HCT116 (cell line): ENCODE data around the gene PLD6. TPM values are rescaled to one million over a fixed set of nuclear protein-coding genes. Genes with fewer than 3 reads are reported as not detected.

Experiments used
- ATAC-seq: fragments of 200-7000 bp; cut with Tn5 transposase; 2 replicates; pipeline ENCODE4 v1.9.1; 2020; ENCODE audit warnings: mild to moderate bottlenecking, moderate library complexity
- BruUV-seq: library from RNA; stranded (reverse); fragments of 400-500 nt; replicated peaks from 2 replicates; lab custom pipeline; 2021; lab: Mats Ljungman, UMichigan
- CTCF ChIA-PET: fragments of 300-600 bp; sonication (Branson Sonifier 250); formaldehyde crosslinking; loops from one replicate; lab custom pipeline; 2021; ENCODE audit warnings: antibody characterized with exemption; lab: Charles Lee
- POLR2A ChIA-PET: fragments of 300-600, 350-600 bp; sonication (Branson Sonifier 250); formaldehyde crosslinking; loops from one replicate; lab custom pipeline; 2021; ENCODE audit warnings: antibody characterized with exemption; lab: Charles Lee
- RAD21 ChIA-PET, 2 experiments: fragments of 300-600 bp; sonication (Branson Sonifier 250); formaldehyde crosslinking; loops; one replicate each; lab custom pipeline; 2023; ENCODE audit warnings: low total read pairs in 2 of 2; ENCODE audit not compliant: uncharacterized antibody in 2 of 2, unreplicated experiment in 2 of 2, low non-redundant PET in 1 of 2; lab: Charles Lee
- DNase-seq: peaks from one replicate; pipeline ENCODE4 v3.0.0-alpha.2; 2010; ENCODE audit warnings: low read depth, low spot score
- H2AFZ ChIP-seq: fragments of 200-600 bp; shearing (Covaris generic), sonication (generic); 2 replicates; pipeline ENCODE4 v1.6.1; 2017; ENCODE audit warnings: low read depth, mixed run types, mixed read lengths, antibody characterized with exemption, low read length; ENCODE audit not compliant: poor library complexity, severe bottlenecking
- H3K27ac ChIP-seq: 2 replicates; pipeline ENCODE4 v1.5.1; 2012; ENCODE audit warnings: low read depth, low read length
- H3K27me3 ChIP-seq: fragments of 200-600 bp; sonication (generic); 2 replicates; pipeline ENCODE4 v1.6.1; 2016; ENCODE audit warnings: mixed run types, low read length, mixed read lengths; ENCODE audit not compliant: insufficient read depth
- H3K36me3 ChIP-seq, 2 experiments: fragments of 200-500 bp in 1 of 2; fragments of 200-600 bp in 1 of 2; sonication (Bioruptor generic) in 1 of 2; sonication (generic) in 1 of 2; 2 replicates each; pipeline versions ENCODE4 v1.5.1 to v1.6.1; 2014 to 2016; ENCODE audit warnings: low read length in 2 of 2, inconsistent platforms in 1 of 2, mixed read lengths in 1 of 2, mixed run types in 1 of 2; ENCODE audit not compliant: insufficient read depth in 2 of 2, control insufficient read depth in 1 of 2
- H3K4me1 ChIP-seq, 2 experiments: fragments of 200-600 bp in 1 of 2; sonication (generic) in 1 of 2; 2 replicates each; pipeline versions ENCODE4 v1.5.1 to v1.6.1; 2012 to 2017; ENCODE audit warnings: low read length in 2 of 2, inconsistent platforms in 1 of 2, mild to moderate bottlenecking in 1 of 2, mixed read lengths in 1 of 2, mixed run types in 1 of 2, moderate library complexity in 1 of 2; ENCODE audit not compliant: insufficient read depth in 2 of 2, control insufficient read depth in 1 of 2
- H3K4me2 ChIP-seq: fragments of 200-600 bp; sonication (generic); 2 replicates; pipeline ENCODE4 v1.6.1; 2017; ENCODE audit warnings: mixed run types, low read length, mixed read lengths
- H3K4me3 ChIP-seq, 2 experiments: fragments of 200-600 bp in 1 of 2; sonication (generic) in 1 of 2; replicated peaks in 1 of 2; 2 replicates each; pipeline ENCODE4 v1.5.1; 2011 to 2016; ENCODE audit warnings: low read length in 2 of 2, control low read depth in 1 of 2, low read depth in 1 of 2, mild to moderate bottlenecking in 1 of 2, mixed read lengths in 1 of 2, mixed run types in 1 of 2
- H3K79me2 ChIP-seq: fragments of 200-600 bp; sonication (generic); 2 replicates; pipeline ENCODE4 v1.6.1; 2017; ENCODE audit warnings: mild to moderate bottlenecking, mixed run types, low read length, moderate library complexity, mixed read lengths; ENCODE audit not compliant: insufficient read depth
- H3K9ac ChIP-seq: fragments of 200-600 bp; sonication (generic); 2 replicates; pipeline ENCODE4 v1.6.1; 2016; ENCODE audit warnings: low read length, mixed read lengths
- H3K9me2 ChIP-seq: fragments of 200-600 bp; sonication (generic), shearing (Covaris generic); 2 replicates; pipeline ENCODE4 v1.6.1; 2017; ENCODE audit warnings: mixed run types, mild to moderate bottlenecking, moderate library complexity; ENCODE audit not compliant: insufficient read depth
- H3K9me3 ChIP-seq, 2 experiments: fragments of 200-500 bp in 1 of 2; fragments of 200-600 bp in 1 of 2; sonication (Bioruptor generic) in 1 of 2; sonication (generic) in 1 of 2; 2 replicates each; pipeline ENCODE4 v1.6.1; 2014 to 2017; ENCODE audit warnings: low read length in 2 of 2, mixed read lengths in 2 of 2, inconsistent platforms in 1 of 2, low read depth in 1 of 2, mild to moderate bottlenecking in 1 of 2, mixed run types in 1 of 2, moderate library complexity in 1 of 2; ENCODE audit not compliant: control insufficient read depth in 1 of 2, insufficient read depth in 1 of 2
- H4K20me1 ChIP-seq: fragments of 200-600 bp; sonication (generic), shearing (Covaris generic); 2 replicates; pipeline ENCODE4 v1.6.1; 2017; ENCODE audit warnings: mixed run types, mild to moderate bottlenecking, moderate library complexity; ENCODE audit not compliant: insufficient read depth
- CBX3 ChIP-seq: IDR thresholded peaks from 2 replicates; pipeline ENCODE4 v1.6.1; 2012; ENCODE audit warnings: low read depth
- CTCF ChIP-seq, 3 experiments: fragments of 200-600 bp in 1 of 3; sonication (generic) in 1 of 3; IDR thresholded peaks in 2 of 3; conservative IDR thresholded peaks in 1 of 3; 2 replicates each; pipeline ENCODE4 v1.5.1; 2012 to 2017; ENCODE audit warnings: low read depth in 2 of 3, low read length in 2 of 3, antibody characterized with exemption in 1 of 3, borderline replicate concordance in 1 of 3, control low read depth in 1 of 3, mild to moderate bottlenecking in 1 of 3, mixed read lengths in 1 of 3, mixed run types in 1 of 3, moderate library complexity in 1 of 3; ENCODE audit not compliant: insufficient read depth in 1 of 3
- EGR1 ChIP-seq: IDR thresholded peaks from 2 replicates; pipeline ENCODE4 v1.6.1; 2012; ENCODE audit warnings: low read depth
- EZH2 ChIP-seq: fragments of 200-600 bp; sonication (generic); IDR thresholded peaks from 2 replicates; pipeline ENCODE4 v1.6.1; 2017; ENCODE audit warnings: antibody characterized with exemption, mixed run types
- FOSL1 ChIP-seq: IDR thresholded peaks from 2 replicates; pipeline ENCODE4 v1.6.1; 2012; ENCODE audit warnings: low read depth
- JUND ChIP-seq: IDR thresholded peaks from 2 replicates; pipeline ENCODE4 v1.6.1; 2012
- RAD21 ChIP-seq: IDR thresholded peaks from 2 replicates; pipeline ENCODE4 v1.6.1; 2012; ENCODE audit warnings: low read depth, mild to moderate bottlenecking
- SP1 ChIP-seq: IDR thresholded peaks from 2 replicates; pipeline ENCODE4 v1.6.1; 2012; ENCODE audit warnings: low read depth
- ZBTB33 ChIP-seq: IDR thresholded peaks from 2 replicates; pipeline ENCODE4 v1.6.1; 2011; ENCODE audit warnings: mild to moderate bottlenecking, low read length, moderate library complexity; ENCODE audit not compliant: insufficient replicate concordance; ENCODE audit errors: extremely low read depth
- intact Hi-C: fragments of 100-400 bp; cut with micrococcal nuclease; formaldehyde crosslinking; loops from 2 replicates; pipeline ENCODE4 v1.10.0; 2022
- total RNA-seq: library from RNA; stranded (reverse); gene quantifications from one replicate; pipeline ENCODE4 v1.2.1, GENCODE V29; 2021; ENCODE audit not compliant: unreplicated experiment

The PLD6 gene
- total RNA-seq, 1 experiment from 2014 or later = 15.6 TPM

- Histone ChIP-seq H2AFZ (no peak overlapping the region), H4K20me1 (no peaks in the 10 kb centered on the region), H3K4me2 (no peak overlapping the region), H3K27ac (no peak overlapping the region), H3K79me2 (no peaks in the 10 kb centered on the region), H3K36me3 (peaks cover 42 to 48% of the 10 kb centered on the region in 2 experiments; a peak in 3 of 4 replicates), H3K9me3 (no peaks in the 10 kb centered on the region), H3K9ac (no peak overlapping the region), H3K4me3 (no peak overlapping the region), H3K27me3 (no peaks in the 10 kb centered on the region)
- no peak for DNase-seq
- intact Hi-C loops = no loop called here
- ChIA-PET POLR2A (no interaction called here), RAD21 (no interaction called here), CTCF (no interaction called here)
- ATAC-seq = no peak
- BruUV-seq = no TSS peak
- TF ChIP-seq RAD21 (no peak), JUND (no peak), CTCF (IDR thresholded peaks at IDR 0.05 in 2 of 3, conservative IDR thresholded peaks at IDR 0.05 in 1 of 3; ENCODE audit: borderline replicate concordance in 1 of 3, insufficient read depth in 1 of 3, low read depth in 2 of 3, low read length in 2 of 3) (no peak), SP1 (no peak), EGR1 (no peak), CBX3 (no peak), EZH2 (no peak), ZBTB33 (no peak), FOSL1 (no peak)
- TF ChIP-seq, all 23 proteins: peak for 0
- Histone ChIP-seq H3K9me2 (no peaks in the 10 kb centered on the region), H3K4me1 (no peaks in the 10 kb centered on the region)
These were observed 32.2 kb downstream of the PLD6 start for GRCh38 chr17:17173921-17174320.
